Left lobe of liver (tissue), 2 donors: Measurements from ENCODE around the gene INTS1. TPM values are rescaled to one million over a fixed set of nuclear protein-coding genes. Genes with fewer than 3 reads are reported as not detected.

ENCODE experiments used
- ATAC-seq: fragments of 200-7000 bp; cut with Tn5 transposase; one replicate; pipeline ENCODE4 v1.9.1; 2020; ENCODE audit warnings: mild to moderate bottlenecking, moderate library complexity
- DNase-seq: peaks from one replicate; pipeline ENCODE4 v3.0.0-alpha.2; 2020; ENCODE audit warnings: low spot score
- total RNA-seq: library from RNA; stranded (reverse); gene quantifications from one replicate; pipeline ENCODE4 v1.2.1, GENCODE V29; 2021
- donor health status: DM: no; HTN: no; CAD: no; lungs with moderate emphysema.
- donor health status: DM: no; HTN: yes; CAD: no.

Gene INTS1
- total RNA-seq, 1 donor from 2014 or later = 55.5 TPM

- DNase-seq = no peak
These were observed 5.0 kb upstream of the INTS1 start for GRCh38 chr7:1509226-1509625.

GRCh38 chr7:1508277-1508758 is 4.1 kb upstream of the INTS1 start:
- DNase-seq (no peak), ATAC-seq (no peak)

More at GRCh38 chr7:1509226-1509625, 5.0 kb upstream of the INTS1 start:
- no peak for ATAC-seq

- DNase-seq (no peak), ATAC-seq (no peak)
These were observed 1.8 kb upstream of the INTS1 start for GRCh38 chr7:1505731-1506550.

- ATAC-seq (no peak), DNase-seq (no peak)
These were observed 799 bp downstream of the INTS1 start for GRCh38 chr7:1503390-1503789.

- no peak for ATAC-seq
- no peak for DNase-seq
These were observed 1.3 kb downstream of the INTS1 start for GRCh38 chr7:1502845-1503244.

- no peak for DNase-seq
- no peak for ATAC-seq
These were observed 2.5 kb downstream of the INTS1 start for GRCh38 chr7:1501487-1502270.

- ATAC-seq (no peak), DNase-seq (no peak)
These were observed 4.0 kb downstream of the INTS1 start for GRCh38 chr7:1500064-1500807.

- no peak for DNase-seq
- no peak for ATAC-seq
These were observed 4.7 kb downstream of the INTS1 start for GRCh38 chr7:1499367-1500029.

- no peak for ATAC-seq
- no peak for DNase-seq
These were observed 5.6 kb downstream of the INTS1 start for GRCh38 chr7:1498370-1499305.

GRCh38 chr7:1497293-1497927 is 6.8 kb downstream of the INTS1 start:
- DNase-seq (no peak), ATAC-seq (no peak)

- ATAC-seq (no peak), DNase-seq (no peak)
These were observed 7.5 kb downstream of the INTS1 start for GRCh38 chr7:1496531-1497292.

- DNase-seq (no peak), ATAC-seq (no peak)
These were observed 8.5 kb downstream of the INTS1 start for GRCh38 chr7:1495564-1496242.

GRCh38 chr7:1494866-1495563 is 9.2 kb downstream of the INTS1 start:
- ATAC-seq (no peak), DNase-seq (no peak)

GRCh38 chr7:1494447-1494846 is 9.7 kb downstream of the INTS1 start:
- DNase-seq (no peak), ATAC-seq (no peak)

- no peak for ATAC-seq
- DNase-seq = no peak
These were observed 10.6 kb downstream of the INTS1 start for GRCh38 chr7:1493571-1493970.

GRCh38 chr7:1493129-1493528 is 11.1 kb downstream of the INTS1 start:
- DNase-seq (no peak), ATAC-seq (no peak)

- ATAC-seq (no peak), DNase-seq (no peak)
These were observed 11.5 kb downstream of the INTS1 start for GRCh38 chr7:1492640-1493039.
